ENCODE data around the gene FAM161B.

DNA sequence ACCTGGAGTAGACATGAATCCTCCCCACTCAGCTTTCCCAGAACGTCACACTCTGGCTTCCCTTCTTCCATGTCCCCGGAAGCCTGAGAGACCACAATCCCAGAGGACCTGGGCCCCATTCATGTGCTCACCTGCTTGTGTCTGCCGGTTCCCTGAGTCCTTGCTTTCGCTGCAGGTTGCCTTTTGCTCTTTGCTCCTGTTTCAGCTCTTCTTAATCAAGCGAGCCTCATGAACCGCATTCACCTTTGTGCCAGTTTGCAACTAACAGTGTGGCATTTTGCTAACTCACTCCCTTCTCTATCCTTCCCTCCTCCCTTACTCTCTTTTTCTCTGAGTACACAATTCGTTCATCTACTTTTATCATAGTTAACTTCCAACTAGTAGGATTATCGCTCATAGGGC, 46.1 kb upstream of the FAM161B start:
- TF ChIP-seq, protein P1, sequence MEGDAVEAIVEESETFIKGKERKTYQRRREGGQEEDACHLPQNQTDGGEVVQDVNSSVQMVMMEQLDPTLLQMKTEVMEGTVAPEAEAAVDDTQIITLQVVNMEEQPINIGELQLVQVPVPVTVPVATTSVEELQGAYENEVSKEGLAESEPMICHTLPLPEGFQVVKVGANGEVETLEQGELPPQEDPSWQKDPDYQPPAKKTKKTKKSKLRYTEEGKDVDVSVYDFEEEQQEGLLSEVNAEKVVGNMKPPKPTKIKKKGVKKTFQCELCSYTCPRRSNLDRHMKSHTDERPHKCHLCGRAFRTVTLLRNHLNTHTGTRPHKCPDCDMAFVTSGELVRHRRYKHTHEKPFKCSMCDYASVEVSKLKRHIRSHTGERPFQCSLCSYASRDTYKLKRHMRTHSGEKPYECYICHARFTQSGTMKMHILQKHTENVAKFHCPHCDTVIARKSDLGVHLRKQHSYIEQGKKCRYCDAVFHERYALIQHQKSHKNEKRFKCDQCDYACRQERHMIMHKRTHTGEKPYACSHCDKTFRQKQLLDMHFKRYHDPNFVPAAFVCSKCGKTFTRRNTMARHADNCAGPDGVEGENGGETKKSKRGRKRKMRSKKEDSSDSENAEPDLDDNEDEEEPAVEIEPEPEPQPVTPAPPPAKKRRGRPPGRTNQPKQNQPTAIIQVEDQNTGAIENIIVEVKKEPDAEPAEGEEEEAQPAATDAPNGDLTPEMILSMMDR (IDR thresholded peaks at IDR 0.05 in 8 of 11, conservative IDR thresholded peaks at IDR 0.05 in 3 of 11) = no peak
- TF ChIP-seq POLR2A (IDR thresholded peaks at IDR 0.05) (no peak), POLR2AphosphoS5 (IDR thresholded peaks at IDR 0.05) (no peak)
